Measurements from ENCODE around the gene DIP2C.

Gene DIP2C

DNA sequence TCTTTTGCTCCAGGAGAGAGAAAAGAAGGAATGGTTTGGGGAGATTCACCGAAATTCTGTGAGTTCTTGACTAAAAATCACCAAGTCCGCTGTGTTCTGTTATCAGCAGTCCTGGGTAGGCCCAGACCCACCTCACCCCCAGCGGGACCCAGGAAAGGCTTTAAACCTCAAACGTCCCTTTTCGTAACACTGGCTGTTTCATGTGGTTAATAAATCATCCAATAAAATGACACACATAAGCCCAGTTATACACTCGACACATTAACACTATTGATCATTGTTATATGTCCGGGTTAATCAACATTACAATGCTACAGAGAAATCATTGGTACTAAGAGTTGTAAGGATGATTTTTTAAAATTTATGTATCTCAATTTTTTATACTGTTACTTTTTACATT is 25.2 kb downstream of the DIP2C start:
- no peaks in the 10 kb centered on the region for H3K9me3 ChIP-seq (ENCODE audit: severe bottlenecking)
- no peak for TF ChIP-seq CTCF (IDR thresholded peaks at IDR 0.05; ENCODE audit: low read depth, low read length)
- no peak for DNase-seq

DNA sequence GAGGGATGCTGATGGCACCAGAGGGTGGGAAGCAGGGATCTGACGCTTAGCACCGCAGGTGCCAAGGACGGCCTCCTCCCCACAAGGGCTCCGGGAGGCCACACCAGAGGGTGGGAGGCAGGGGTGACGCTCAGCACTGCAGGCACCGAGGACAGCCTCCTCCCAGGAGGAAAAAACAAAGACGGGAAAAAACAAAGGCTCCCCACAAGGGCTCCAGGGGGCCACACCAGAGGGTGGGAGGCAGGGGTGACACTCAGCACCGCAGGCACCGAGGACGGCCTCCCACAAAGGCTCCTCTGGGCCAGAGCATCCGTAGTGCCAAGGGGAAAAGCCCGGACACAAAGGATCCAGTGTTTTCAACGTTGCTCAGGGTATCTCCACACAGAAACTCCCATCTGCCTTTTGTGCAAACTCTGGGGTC is 25.6 kb downstream of the DIP2C start:
- no peak for TF ChIP-seq CTCF (IDR thresholded peaks at IDR 0.05; ENCODE audit: low read depth, low read length)
- DNase-seq = no peak
- H3K27me3 ChIP-seq (ENCODE audit: insufficient read depth, low read depth, severe bottlenecking) = no peaks in the 10 kb centered on the region

More for the DNA sequence above, 25.2 kb downstream of the DIP2C start:
- H3K27me3 ChIP-seq (ENCODE audit: insufficient read depth, low read depth, severe bottlenecking) = no peaks in the 10 kb centered on the region
- no peak overlapping the region for H3K27ac ChIP-seq
- no peak overlapping the region for H3K4me3 ChIP-seq (ENCODE audit: low read depth, low read length)
- no peaks in the 10 kb centered on the region for H3K36me3 ChIP-seq

GRCh38 chr10:663466-663751 is 26.1 kb downstream of the DIP2C start:
- no peak for DNase-seq
- TF ChIP-seq CTCF (IDR thresholded peaks at IDR 0.05; ENCODE audit: low read depth, low read length) = no peak
- Histone ChIP-seq H3K27me3 (ENCODE audit: insufficient read depth, low read depth, severe bottlenecking) (no peaks in the 10 kb centered on the region), H3K4me3 (ENCODE audit: low read depth, low read length) (no peak overlapping the region), H3K36me3 (no peaks in the 10 kb centered on the region), H3K9me3 (ENCODE audit: severe bottlenecking) (no peaks in the 10 kb centered on the region), H3K27ac (no peak overlapping the region)

More for the DNA sequence above, 25.6 kb downstream of the DIP2C start:
- Histone ChIP-seq H3K27ac (no peak overlapping the region), H3K9me3 (ENCODE audit: severe bottlenecking) (no peaks in the 10 kb centered on the region), H3K36me3 (no peaks in the 10 kb centered on the region), H3K4me3 (ENCODE audit: low read depth, low read length) (no peak overlapping the region)

GRCh38 chr10:662686-663465 is 26.6 kb downstream of the DIP2C start:
- no peaks in the 10 kb centered on the region for H3K27me3 ChIP-seq (ENCODE audit: insufficient read depth, low read depth, severe bottlenecking)
- H3K27ac ChIP-seq = no peak overlapping the region
- H3K36me3 ChIP-seq = no peaks in the 10 kb centered on the region
- no peaks in the 10 kb centered on the region for H3K9me3 ChIP-seq (ENCODE audit: severe bottlenecking)
- TF ChIP-seq CTCF (IDR thresholded peaks at IDR 0.05; ENCODE audit: low read depth, low read length) = no peak
- no peak for DNase-seq
- H3K4me3 ChIP-seq (ENCODE audit: low read depth, low read length) = no peak overlapping the region

GRCh38 chr10:662223-662605 is 27.3 kb downstream of the DIP2C start:
- TF ChIP-seq CTCF (IDR thresholded peaks at IDR 0.05; ENCODE audit: low read depth, low read length) = no peak
- Histone ChIP-seq H3K9me3 (ENCODE audit: severe bottlenecking) (no peaks in the 10 kb centered on the region), H3K27ac (no peak overlapping the region), H3K4me3 (ENCODE audit: low read depth, low read length) (no peak overlapping the region), H3K27me3 (ENCODE audit: insufficient read depth, low read depth, severe bottlenecking) (no peaks in the 10 kb centered on the region), H3K36me3 (no peaks in the 10 kb centered on the region)
- DNase-seq = no peak

All from WERI-Rb-1 (cell line).